ENCODE results near the gene DDX23. TPM values are rescaled to one million over a fixed set of nuclear protein-coding genes. Genes with fewer than 3 reads are reported as not detected.

Gene DDX23
- total RNA-seq, 1 experiment from 2014 or later, result 107 TPM

- POLR2A ChIA-PET, result interaction anchor here (0.6 kb wide), 1 partner anchor 58 kb away, joined by 7 read pairs; no protein-coding TSS in a partner anchor
- no peaks in the 10 kb centered on the region for H3K36me3 Mint-ChIP-seq
- CTCF ChIA-PET, result interaction anchor here (0.6 to 2.5 kb wide), 6 partner anchors 8 to 176 kb away, joined by 3 to 13 read pairs (median 4); partner anchors contain the start of gene DDX23
- no peak overlapping the region for H3K4me3 Mint-ChIP-seq
- TF ChIP-seq ZNF416 (CRISPR knock-in tag; IDR thresholded peaks at IDR 0.05) (no peak), AR (CRISPR knock-in tag; IDR thresholded peaks at IDR 0.05) (no peak)
- no peak overlapping the region for H3K27ac Mint-ChIP-seq
- peaks cover 43% of the 10 kb centered on the region for H3K27me3 Mint-ChIP-seq (ENCODE audit: low read depth)
- DNase-seq (ENCODE audit: low spot score) (no peak), ATAC-seq (no peak)
- peaks cover 32% of the 10 kb centered on the region for H3K4me1 Mint-ChIP-seq
- no peaks in the 10 kb centered on the region for H3K9me3 Mint-ChIP-seq
Measured at GRCh38 chr12:48811437-48812090, 40.4 kb downstream of the DDX23 start.

- ChIA-PET CTCF (interaction anchor here (1.1 to 2.5 kb wide), 6 partner anchors 8 to 277 kb away, joined by 3 to 13 read pairs (median 3); no protein-coding TSS in a partner anchor), POLR2A (interaction anchor here (0.6 to 0.7 kb wide), 2 partner anchors 11 to 58 kb away, joined by 3 to 7 read pairs; no protein-coding TSS in a partner anchor)
- Mint-ChIP-seq H3K4me1 (peaks cover 27% of the 10 kb centered on the region), H3K27ac (no peak overlapping the region; the same call in 1 of the 2 replicates), H3K36me3 (no peaks in the 10 kb centered on the region), H3K9me3 (no peaks in the 10 kb centered on the region), H3K4me3 (no peak overlapping the region), H3K27me3 (ENCODE audit: low read depth) (peaks cover 37% of the 10 kb centered on the region)
- ATAC-seq (no peak), DNase-seq (ENCODE audit: low spot score) (no peak)
- TF ChIP-seq E2F1 (CRISPR knock-in tag; IDR thresholded peaks at IDR 0.05) (no peak), GTF2I (CRISPR knock-in tag; conservative IDR thresholded peaks at IDR 0.05) (no peak), GABPB1 (CRISPR knock-in tag; IDR thresholded peaks at IDR 0.05) (no peak)
Measured at GRCh38 chr12:48810903-48811431, 41.0 kb downstream of the DDX23 start.

GRCh38 chr12:48807981-48808380 lies 44.0 kb downstream of the DDX23 start:
- POLR2A ChIA-PET, result no interaction called here
- no peak overlapping the region for H3K4me3 Mint-ChIP-seq
- peaks cover 28% of the 10 kb centered on the region for H3K27me3 Mint-ChIP-seq (ENCODE audit: low read depth)
- H3K27ac Mint-ChIP-seq, result no peak overlapping the region
- no peak for DNase-seq (ENCODE audit: low spot score)
- no peaks in the 10 kb centered on the region for H3K36me3 Mint-ChIP-seq
- no peak for TF ChIP-seq ZMAT4 (CRISPR knock-in tag; IDR thresholded peaks at IDR 0.05)
- TF ChIP-seq GTF2I (CRISPR knock-in tag; conservative IDR thresholded peaks at IDR 0.05), result no peak
- TF ChIP-seq ZNF416 (CRISPR knock-in tag; IDR thresholded peaks at IDR 0.05), result no peak
- TF ChIP-seq SMAD3 (CRISPR knock-in tag; IDR thresholded peaks at IDR 0.05; ENCODE audit: borderline replicate concordance), result no peak
- no peak for TF ChIP-seq USF1 (CRISPR knock-in tag; IDR thresholded peaks at IDR 0.05)
- no peak for TF ChIP-seq MAX (CRISPR knock-in tag; IDR thresholded peaks at IDR 0.05)
- no peak for TF ChIP-seq ZBTB43 (CRISPR knock-in tag; IDR thresholded peaks at IDR 0.05)
- CTCF ChIA-PET, result no interaction called here
- no peaks in the 10 kb centered on the region for H3K9me3 Mint-ChIP-seq
- peaks cover 24% of the 10 kb centered on the region for H3K4me1 Mint-ChIP-seq
- ATAC-seq, result no peak

Data from WTC11 (cell line).